Measurements from ENCODE around the gene ABLIM2. TPM values are rescaled to one million over a fixed set of nuclear protein-coding genes. Genes with fewer than 3 reads are reported as not detected.
A peak's percentile ranks its signal among the peaks of the same experiment; 100 is the strongest.

Gene ABLIM2
- total and polyA plus RNA-seq, 10 of the 15 experiments (the other 5 are each of a cell fraction or from before 2014, with no cell fraction given), result 0.03 to 0.15 (median 0.05) TPM; not detected in 7

- ATAC-seq (peak; percentile 19), FAIRE-seq (peak; percentile 56), DNase-seq (ENCODE audit: low read depth, low spot score) (no peak)
- CTCF ChIA-PET, result interaction anchor here (3.7 kb wide), 1 partner anchor 23 kb away, joined by 33 read pairs; no protein-coding TSS in a partner anchor
- Histone ChIP-seq H3K79me2 (ENCODE audit: control insufficient read depth, insufficient read depth, low read length) (peaks cover 59% of the 10 kb centered on the region), H3K36me3 (ENCODE audit: control insufficient read depth in 2 of 2, insufficient read depth in 2 of 2, low read length in 1 of 2) (peaks cover 0 to 7% of the 10 kb centered on the region in 2 experiments; a peak in 2 of 4 replicates), H3K4me3 (peak overlapping the region; percentile 74), H3K4me1 (ENCODE audit: control insufficient read depth, insufficient read depth, low read length) (peaks cover 55% of the 10 kb centered on the region), H3K27ac (ENCODE audit: control insufficient read depth, insufficient read depth) (peak overlapping the region; percentile 94), H3K9ac (ENCODE audit: control insufficient read depth, insufficient read depth, low read length) (peak overlapping the region; percentile 91), H3K9me3 (replicated peaks; ENCODE audit: control insufficient read depth, insufficient read depth, low read length) (no peaks in the 10 kb centered on the region), H3K27me3 (replicated peaks in 1 of 2; ENCODE audit: control insufficient read depth in 2 of 2, insufficient read depth in 2 of 2, low read length in 1 of 2) (no peaks in the 10 kb centered on the region), H3K4me2 (ENCODE audit: control insufficient read depth, insufficient read depth) (peak overlapping the region; percentile 100), H2AFZ (ENCODE audit: control insufficient read depth, low read depth, low read length) (peak overlapping the region; percentile 37), H4K20me1 (ENCODE audit: control insufficient read depth, insufficient read depth) (no peaks in the 10 kb centered on the region)
- in situ Hi-C loops (cut with MboI), result no loop called here
- WGBS (ENCODE audit: insufficient coverage, insufficient replicate concordance, low lambda C conversion rate, missing lambda C conversion rate), result 3% methylated on average over 30 of the region's 30 CpGs
- intact Hi-C loops (cut with micrococcal nuclease; ENCODE audit: unreplicated experiment), result loop anchor here (2.0 kb wide), 1 partner anchor 28 kb away; no protein-coding TSS in a partner anchor
- RAD21 ChIA-PET (ENCODE audit: unreplicated experiment), result interaction anchor here (3.8 to 4.4 kb wide), 2 partner anchors 24 to 28 kb away, joined by 27 to 28 read pairs; no protein-coding TSS in a partner anchor
- POLR2A ChIA-PET, result interaction anchor here (0.6 to 0.7 kb wide), 2 partner anchors 13 to 30 kb away, joined by 3 read pairs; no protein-coding TSS in a partner anchor
- SMC1A ChIA-PET (ENCODE audit: uncharacterized antibody, unreplicated experiment), result interaction anchor here (1.0 to 2.8 kb wide), 9 partner anchors 8 to 235 kb away, joined by 3 to 19 read pairs (median 8); no protein-coding TSS in a partner anchor
- TSS peak; percentile 95 for BruUV-seq (replicated peaks)
- TF ChIP-seq ZBTB40 (IDR thresholded peaks at IDR 0.05; ENCODE audit: borderline replicate concordance), result 0 out of 2 replicates have a peak, but pooled peaks have one; percentile 20
- no peak for TF ChIP-seq PML (IDR thresholded peaks at IDR 0.05; ENCODE audit: low read length)
- 0 out of 2 replicates have a peak, but pooled peaks have one; percentile 17 for TF ChIP-seq YY1 (IDR thresholded peaks at IDR 0.05; ENCODE audit: low read depth, low read length)
- peak; percentile 81 for TF ChIP-seq TCF12 (IDR thresholded peaks at IDR 0.05; ENCODE audit: low read depth, low read length)
- TF ChIP-seq LARP7 (IDR thresholded peaks at IDR 0.05), result 0 out of 2 replicates have a peak, but pooled peaks have one; percentile 10
- peak; percentile 44; the same call in 1 of the 2 replicates for TF ChIP-seq IKZF1 (conservative IDR thresholded peaks at IDR 0.05)
- peak in 1 of 2 experiments; percentile 31; a peak in 1 of 4 replicates for TF ChIP-seq IKZF2 (IDR thresholded peaks at IDR 0.05)
- TF ChIP-seq ZBTB11 (CRISPR knock-in tag; IDR thresholded peaks at IDR 0.05), result no peak
- no peak for TF ChIP-seq SKIL (IDR thresholded peaks at IDR 0.05; ENCODE audit: low read depth, poor library complexity, severe bottlenecking)
- TF ChIP-seq EP300 (IDR thresholded peaks at IDR 0.05; ENCODE audit: borderline replicate concordance in 1 of 2, control insufficient read depth in 1 of 2, low read depth in 2 of 2, low read length in 2 of 2), result no peak
- no peak for TF ChIP-seq HDAC6 (IDR thresholded peaks at IDR 0.05; ENCODE audit: unreplicated experiment)
- no peak for TF ChIP-seq ZBED1 (IDR thresholded peaks at IDR 0.05; ENCODE audit: borderline replicate concordance)
- no peak for TF ChIP-seq ZNF384 (IDR thresholded peaks at IDR 0.05; ENCODE audit: borderline replicate concordance, low read depth, low read length)
These were observed 41.8 kb upstream of the ABLIM2 start for GRCh38 chr4:8200302-8200975.
